Colonic mucosa (tissue), 4 donors: ENCODE data around the gene CERS6. TPM values are rescaled to one million over a fixed set of nuclear protein-coding genes. Genes with fewer than 3 reads are reported as not detected.
"Not testable (repeated sequence)": the region's sequence is repeated elsewhere in the genome, so short reads cannot be mapped to it uniquely, and the experiment has no call there.

Source experiments
- DNase-seq: peaks from one replicate; pipeline ENCODE4 v3.0.0-alpha.2; 2020
- H3K27ac ChIP-seq: fragments of 200-600 bp; one replicate; pipeline ENCODE4 v1.8.0; 2021
- H3K27me3 ChIP-seq: fragments of 200-600 bp; one replicate; pipeline ENCODE4 v1.8.0; 2021
- H3K36me3 ChIP-seq: fragments of 200-600 bp; one replicate; pipeline ENCODE4 v1.8.0; 2021
- H3K4me1 ChIP-seq: fragments of 200-600 bp; one replicate; pipeline ENCODE4 v1.8.0; 2021; ENCODE audit warnings: mild to moderate bottlenecking
- H3K4me3 ChIP-seq: fragments of 200-600 bp; one replicate; pipeline ENCODE4 v1.8.0; 2021
- H3K9ac ChIP-seq, 2 donors: one replicate each; pipeline ENCODE4 v1.7.0; 2013; ENCODE audit warnings: control low read depth in 2 of 2, low read depth in 2 of 2, low read length in 2 of 2
- H3K9me3 ChIP-seq: fragments of 200-600 bp; one replicate; pipeline ENCODE4 v1.8.0; 2021
- intact Hi-C: fragments of 100-400 bp; cut with DNase I; formaldehyde crosslinking; loops from one replicate; pipeline ENCODE4 v1.14.1; 2022
- total RNA-seq, 2 donors: library from RNA; stranded (reverse); fragmentation: NEBNext Ultra II Directional in 1 of 2; extraction: Animal tissue kit (Norgen Biotek cat#: 25700) in 1 of 2; gene quantifications; one replicate each; pipeline ENCODE4 v1.2.1, GENCODE V29; 2021
- TF ChIP-seq, protein P1 (sequence below): fragments of 200-600 bp; IDR thresholded peaks from one replicate; pipeline ENCODE4 v1.8.0; 2022; ENCODE audit warnings: antibody characterized with exemption, mild to moderate bottlenecking
- donor health status: healthy.
- donor health status: DM: no; HTN: no; CAD: no.
- donor health status: DM: no; HTN: no; CAD: no.

Gene CERS6
- total RNA-seq, 2 donors from 2014 or later: 56.7 to 75.9 TPM

GRCh38 chr2:168787782-168788376, 331.8 kb downstream of the CERS6 start:
- Histone ChIP-seq H3K36me3 (no peaks in the 10 kb centered on the region), H3K27me3 (no peaks in the 10 kb centered on the region), H3K27ac (no peak overlapping the region), H3K4me1 (no peaks in the 10 kb centered on the region), H3K4me3 (no peak overlapping the region), H3K9ac (no peak overlapping the region), H3K9me3 (no peaks in the 10 kb centered on the region)
- DNase-seq: no peak
- intact Hi-C loops: no loop called here
- TF ChIP-seq, protein P1, sequence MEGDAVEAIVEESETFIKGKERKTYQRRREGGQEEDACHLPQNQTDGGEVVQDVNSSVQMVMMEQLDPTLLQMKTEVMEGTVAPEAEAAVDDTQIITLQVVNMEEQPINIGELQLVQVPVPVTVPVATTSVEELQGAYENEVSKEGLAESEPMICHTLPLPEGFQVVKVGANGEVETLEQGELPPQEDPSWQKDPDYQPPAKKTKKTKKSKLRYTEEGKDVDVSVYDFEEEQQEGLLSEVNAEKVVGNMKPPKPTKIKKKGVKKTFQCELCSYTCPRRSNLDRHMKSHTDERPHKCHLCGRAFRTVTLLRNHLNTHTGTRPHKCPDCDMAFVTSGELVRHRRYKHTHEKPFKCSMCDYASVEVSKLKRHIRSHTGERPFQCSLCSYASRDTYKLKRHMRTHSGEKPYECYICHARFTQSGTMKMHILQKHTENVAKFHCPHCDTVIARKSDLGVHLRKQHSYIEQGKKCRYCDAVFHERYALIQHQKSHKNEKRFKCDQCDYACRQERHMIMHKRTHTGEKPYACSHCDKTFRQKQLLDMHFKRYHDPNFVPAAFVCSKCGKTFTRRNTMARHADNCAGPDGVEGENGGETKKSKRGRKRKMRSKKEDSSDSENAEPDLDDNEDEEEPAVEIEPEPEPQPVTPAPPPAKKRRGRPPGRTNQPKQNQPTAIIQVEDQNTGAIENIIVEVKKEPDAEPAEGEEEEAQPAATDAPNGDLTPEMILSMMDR: no peak

DNA sequence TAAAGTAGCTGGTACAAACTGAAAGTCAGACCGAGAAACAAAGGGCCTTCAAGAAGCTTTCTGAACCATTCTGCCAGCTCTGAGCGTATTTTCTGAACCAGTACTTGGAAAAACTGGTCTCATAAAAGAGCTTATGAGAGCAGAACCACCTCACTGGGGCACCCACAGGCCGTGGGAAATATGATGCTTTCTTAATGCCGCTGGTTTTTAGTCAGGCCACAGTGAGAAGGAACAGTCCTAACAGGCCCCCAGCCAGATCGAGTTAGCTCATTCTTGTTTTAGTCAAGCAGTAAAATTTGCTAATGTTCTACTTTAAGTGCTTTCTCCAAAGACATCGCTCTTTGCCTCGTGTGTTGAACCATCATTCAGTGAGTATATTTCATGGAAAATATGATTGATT, 333.7 kb downstream of the CERS6 start:
- no peaks in the 10 kb centered on the region for H3K9me3 ChIP-seq
- intact Hi-C loops: no loop called here
- DNase-seq: no peak
- no peaks in the 10 kb centered on the region for H3K36me3 ChIP-seq
- H3K9ac ChIP-seq: no peak overlapping the region
- H3K4me1 ChIP-seq: no peaks in the 10 kb centered on the region
- H3K27ac ChIP-seq: no peak overlapping the region
- H3K4me3 ChIP-seq: no peak overlapping the region
- TF ChIP-seq, protein P1: no peak
- no peaks in the 10 kb centered on the region for H3K27me3 ChIP-seq

GRCh38 chr2:168790226-168790902, 334.3 kb downstream of the CERS6 start:
- no peak for DNase-seq
- H3K27me3 ChIP-seq: no peaks in the 10 kb centered on the region
- H3K36me3 ChIP-seq: no peaks in the 10 kb centered on the region
- H3K9me3 ChIP-seq: no peaks in the 10 kb centered on the region
- H3K4me1 ChIP-seq: no peaks in the 10 kb centered on the region
- TF ChIP-seq, protein P1: no peak
- intact Hi-C loops: no loop called here
- no peak overlapping the region for H3K9ac ChIP-seq
- H3K4me3 ChIP-seq: no peak overlapping the region
- no peak overlapping the region for H3K27ac ChIP-seq

DNA sequence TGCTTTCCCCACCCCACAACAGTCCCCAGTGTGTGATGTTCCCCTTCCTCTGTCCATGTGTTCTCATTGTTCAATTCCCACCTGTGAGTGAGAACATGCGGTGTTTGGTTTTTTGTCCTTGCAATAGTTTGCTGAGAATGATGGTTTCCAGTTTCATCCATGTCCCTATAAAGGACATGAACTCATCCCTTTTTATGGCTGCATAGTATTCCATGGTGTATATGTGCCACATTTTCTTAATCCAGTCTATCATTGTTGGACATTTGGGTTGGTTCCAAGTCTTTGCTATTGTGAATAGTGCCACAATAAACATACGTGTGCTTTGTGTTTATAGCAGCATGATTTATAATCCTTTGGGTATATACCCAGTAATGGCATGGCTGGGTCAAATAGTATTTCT, 335.1 kb downstream of the CERS6 start:
- H3K27ac ChIP-seq, H3K27me3 ChIP-seq, H3K4me3 ChIP-seq, H3K36me3 ChIP-seq, H3K9me3 ChIP-seq, H3K9ac ChIP-seq, DNase-seq, intact Hi-C loops, H3K4me1 ChIP-seq: not testable (repeated sequence)

GRCh38 chr2:168793596-168793995, 337.5 kb downstream of the CERS6 start:
- no peak overlapping the region for H3K4me3 ChIP-seq
- TF ChIP-seq, protein P1: no peak
- H3K9me3 ChIP-seq: no peaks in the 10 kb centered on the region
- no peak for DNase-seq
- H3K9ac ChIP-seq: no peak overlapping the region
- H3K27me3 ChIP-seq: no peaks in the 10 kb centered on the region
- H3K27ac ChIP-seq: no peak overlapping the region
- intact Hi-C loops: no loop called here
- no peaks in the 10 kb centered on the region for H3K36me3 ChIP-seq
- peaks cover 11% of the 10 kb centered on the region for H3K4me1 ChIP-seq

- DNase-seq: no peak
- Histone ChIP-seq H3K27me3 (no peaks in the 10 kb centered on the region), H3K4me1 (peaks cover 12% of the 10 kb centered on the region), H3K4me3 (no peak overlapping the region), H3K36me3 (no peaks in the 10 kb centered on the region), H3K9me3 (no peaks in the 10 kb centered on the region), H3K27ac (no peak overlapping the region), H3K9ac (no peak overlapping the region)
- TF ChIP-seq, protein P1: no peak
- intact Hi-C loops: no loop called here
These were observed 338.9 kb downstream of the CERS6 start for GRCh38 chr2:168794968-168795367.
